AG10803 (cell line): ENCODE results near the gene FREY1.

Experiments used
- DNase-seq: peaks from one replicate; pipeline ENCODE4 v3.0.0; 2010; ENCODE audit warnings: low read depth
- H3K4me3 ChIP-seq: 2 replicates; pipeline ENCODE4 v1.5.1; 2011; ENCODE audit warnings: mild to moderate bottlenecking, low read length, control low read depth
- CTCF ChIP-seq: conservative IDR thresholded peaks from 2 replicates; pipeline ENCODE4 v1.5.1; 2011; ENCODE audit warnings: mild to moderate bottlenecking, low read length, control low read depth, inconsistent platforms

The FREY1 gene

GRCh38 chr11:45860348-45860747 is 46.7 kb downstream of the FREY1 start:
- H3K4me3 ChIP-seq, result no peak overlapping the region
- DNase-seq, result no peak
- no peak for TF ChIP-seq CTCF

DNA sequence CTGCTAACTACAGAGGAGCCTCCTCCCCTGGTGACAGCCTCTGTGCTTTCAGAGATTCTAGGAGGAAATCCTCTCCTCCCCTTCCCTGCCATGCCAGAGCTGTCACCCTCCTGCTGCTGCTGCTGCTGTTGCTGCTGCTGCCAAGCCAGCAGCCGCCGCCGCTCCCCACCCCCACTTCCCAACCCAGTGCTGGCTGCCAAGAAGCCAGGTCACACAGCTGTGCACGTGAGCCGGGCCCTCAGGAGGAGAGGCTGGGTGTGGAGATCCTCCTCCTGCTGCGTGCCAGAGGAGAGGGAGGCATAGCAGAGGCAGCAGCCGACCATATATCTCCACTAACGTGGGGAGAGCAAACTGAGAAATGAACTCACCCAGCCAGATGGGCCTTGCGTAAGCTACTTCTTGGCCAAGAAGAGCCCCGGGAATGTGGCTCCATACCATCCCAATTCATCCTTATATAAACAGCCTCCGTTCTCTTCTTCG is 47.4 kb downstream of the FREY1 start:
- no peak for TF ChIP-seq CTCF
- DNase-seq, result peak; percentile 100
- no peak overlapping the region for H3K4me3 ChIP-seq

DNA sequence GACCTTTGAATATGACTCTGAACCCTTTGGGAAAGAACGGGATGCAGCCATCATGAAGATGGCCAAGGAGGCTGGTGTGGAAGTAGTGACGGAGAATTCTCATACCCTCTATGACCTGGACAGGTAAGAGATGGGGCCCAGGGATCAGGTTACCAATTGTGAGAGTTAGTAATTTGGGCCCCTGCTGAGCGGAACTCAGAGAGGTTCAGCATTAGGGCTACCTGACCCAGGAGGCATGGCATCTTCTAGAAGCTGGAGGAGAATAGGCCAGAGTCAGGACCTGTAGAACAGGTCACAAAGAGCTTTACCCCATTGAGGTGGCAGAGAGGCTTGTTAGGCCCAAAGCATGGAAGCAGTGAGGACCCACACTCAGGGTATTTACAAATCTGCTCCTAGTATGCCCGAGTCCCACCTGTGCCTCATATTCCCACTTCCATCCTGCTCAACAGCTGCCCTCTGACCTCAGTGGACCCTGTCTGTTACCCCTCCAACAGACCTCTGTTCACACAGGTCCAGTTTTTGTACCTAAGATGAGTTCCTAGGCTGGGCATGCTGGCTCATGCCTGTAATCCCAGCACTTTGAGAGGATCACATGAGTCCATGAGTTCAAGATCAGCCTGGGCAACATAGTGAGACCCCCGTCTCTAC is 48.2 kb downstream of the FREY1 start:
- TF ChIP-seq CTCF, result no peak
- H3K4me3 ChIP-seq, result no peak overlapping the region
- DNase-seq, result no peak

- no peak overlapping the region for H3K4me3 ChIP-seq
- TF ChIP-seq CTCF, result no peak
- peak; percentile 99 for DNase-seq
Observed at GRCh38 chr11:45857961-45858474, 49.1 kb downstream of the FREY1 start.
